OCI-LY1 (cell line): ENCODE data around the gene IVNS1ABP.

Experiments used
- H2AFZ ChIP-seq: fragments of 200-600 bp; sonication (generic), shearing (Covaris generic); 2 replicates; pipeline ENCODE4 v1.6.0; 2014; ENCODE audit warnings: antibody characterized with exemption, mild to moderate bottlenecking, low read length
- H3F3A ChIP-seq: fragments of 200-600 bp; sonication (generic), shearing (Covaris generic); 2 replicates; pipeline ENCODE4 v1.6.0; 2014; ENCODE audit warnings: mild to moderate bottlenecking, antibody characterized with exemption, low read length, moderate library complexity; ENCODE audit not compliant: insufficient read depth
- H3K27ac ChIP-seq: fragments of 200-600 bp; sonication (generic); 2 replicates; pipeline ENCODE4 v1.5.1; 2014; ENCODE audit warnings: low read length, mixed run types, mild to moderate bottlenecking, low read depth; ENCODE audit not compliant: poor library complexity, severe bottlenecking
- H3K27me3 ChIP-seq: fragments of 200-600 bp; sonication (generic); 2 replicates; pipeline ENCODE4 v1.6.0; 2014; ENCODE audit warnings: antibody characterized with exemption, mild to moderate bottlenecking, low read length, moderate library complexity; ENCODE audit not compliant: insufficient read depth
- H3K36me3 ChIP-seq: fragments of 200-600 bp; sonication (generic); 2 replicates; pipeline ENCODE4 v1.6.1; 2014; ENCODE audit warnings: mild to moderate bottlenecking, antibody characterized with exemption, low read length, moderate library complexity, mixed read lengths; ENCODE audit not compliant: insufficient read depth
- H3K4me1 ChIP-seq: fragments of 200-600 bp; sonication (generic); 2 replicates; pipeline ENCODE4 v1.5.1; 2014; ENCODE audit warnings: mild to moderate bottlenecking, low read length, moderate library complexity; ENCODE audit not compliant: insufficient read depth, severe bottlenecking
- H3K4me2 ChIP-seq: fragments of 200-600 bp; sonication (generic), shearing (Covaris generic); 2 replicates; pipeline ENCODE4 v1.6.1; 2014; ENCODE audit warnings: low read length
- H3K4me3 ChIP-seq: fragments of 200-600 bp; sonication (generic); 2 replicates; pipeline ENCODE4 v1.5.1; 2014; ENCODE audit warnings: low read length, low read depth, mild to moderate bottlenecking, mixed read lengths; ENCODE audit not compliant: poor library complexity, severe bottlenecking
- H3K79me2 ChIP-seq: fragments of 200-600 bp; shearing (Covaris generic); 2 replicates; pipeline ENCODE4 v1.6.1; 2016; ENCODE audit warnings: mixed run types, low read length, mixed read lengths; ENCODE audit not compliant: insufficient read depth
- H3K9ac ChIP-seq: fragments of 200-600 bp; sonication (generic), shearing (Covaris generic); 2 replicates; pipeline ENCODE4 v1.6.1; 2014; ENCODE audit warnings: mild to moderate bottlenecking, low read length, mixed read lengths
- H3K9me2 ChIP-seq: fragments of 200-600 bp; sonication (generic), shearing (Covaris generic); 2 replicates; pipeline ENCODE4 v1.6.1; 2014; ENCODE audit warnings: low read depth, mild to moderate bottlenecking, low read length, mixed read lengths
- H3K9me3 ChIP-seq: fragments of 200-600 bp; shearing (Covaris generic); 2 replicates; pipeline ENCODE4 v1.6.1; 2014; ENCODE audit warnings: low read length, mixed read lengths
- H4K20me1 ChIP-seq: fragments of 200-600 bp; sonication (generic), shearing (Covaris generic); 2 replicates; pipeline ENCODE4 v1.6.0; 2016; ENCODE audit warnings: mild to moderate bottlenecking, low read length; ENCODE audit not compliant: insufficient read depth
- EZH2 ChIP-seq: fragments of 200-600 bp; sonication (generic), shearing (Covaris generic); IDR thresholded peaks from 2 replicates; pipeline ENCODE4 v1.8.0; 2017; ENCODE audit warnings: borderline replicate concordance, mixed run types, mild to moderate bottlenecking, antibody characterized with exemption, low read length, moderate library complexity, mixed read lengths
- TF ChIP-seq, protein P1 (sequence below): fragments of 200-600 bp; sonication (generic), shearing (Covaris generic); IDR thresholded peaks from 2 replicates; pipeline ENCODE4 v1.5.1; 2017; ENCODE audit warnings: mild to moderate bottlenecking, antibody characterized with exemption, low read length, moderate library complexity, mixed read lengths

Gene IVNS1ABP

DNA sequence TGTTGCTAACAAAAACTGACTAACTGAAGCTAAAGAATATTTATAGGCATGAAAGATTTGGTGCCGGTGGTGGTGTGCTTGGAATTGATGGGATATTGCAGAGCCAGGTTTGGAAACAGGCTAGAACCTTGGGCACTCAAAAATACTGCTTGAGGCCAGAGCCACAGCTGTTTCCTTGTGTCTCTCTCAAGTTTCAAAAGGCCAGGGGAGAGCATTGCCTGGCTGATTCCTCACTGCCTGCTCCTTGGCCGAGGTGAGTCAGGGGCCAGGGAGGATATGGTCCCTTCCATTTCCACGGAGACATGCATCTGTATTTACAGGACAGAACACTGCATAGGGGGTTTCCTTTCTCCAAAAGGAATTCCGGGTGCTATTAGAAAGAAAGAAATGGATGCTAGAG lies 36.1 kb upstream of the IVNS1ABP start:
- H3K4me2 ChIP-seq: no peak overlapping the region
- no peak overlapping the region for H3K27ac ChIP-seq
- no peaks in the 10 kb centered on the region for H3K4me1 ChIP-seq
- TF ChIP-seq, protein P1, sequence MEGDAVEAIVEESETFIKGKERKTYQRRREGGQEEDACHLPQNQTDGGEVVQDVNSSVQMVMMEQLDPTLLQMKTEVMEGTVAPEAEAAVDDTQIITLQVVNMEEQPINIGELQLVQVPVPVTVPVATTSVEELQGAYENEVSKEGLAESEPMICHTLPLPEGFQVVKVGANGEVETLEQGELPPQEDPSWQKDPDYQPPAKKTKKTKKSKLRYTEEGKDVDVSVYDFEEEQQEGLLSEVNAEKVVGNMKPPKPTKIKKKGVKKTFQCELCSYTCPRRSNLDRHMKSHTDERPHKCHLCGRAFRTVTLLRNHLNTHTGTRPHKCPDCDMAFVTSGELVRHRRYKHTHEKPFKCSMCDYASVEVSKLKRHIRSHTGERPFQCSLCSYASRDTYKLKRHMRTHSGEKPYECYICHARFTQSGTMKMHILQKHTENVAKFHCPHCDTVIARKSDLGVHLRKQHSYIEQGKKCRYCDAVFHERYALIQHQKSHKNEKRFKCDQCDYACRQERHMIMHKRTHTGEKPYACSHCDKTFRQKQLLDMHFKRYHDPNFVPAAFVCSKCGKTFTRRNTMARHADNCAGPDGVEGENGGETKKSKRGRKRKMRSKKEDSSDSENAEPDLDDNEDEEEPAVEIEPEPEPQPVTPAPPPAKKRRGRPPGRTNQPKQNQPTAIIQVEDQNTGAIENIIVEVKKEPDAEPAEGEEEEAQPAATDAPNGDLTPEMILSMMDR: no peak
- no peak for TF ChIP-seq EZH2
- no peaks in the 10 kb centered on the region for H3K27me3 ChIP-seq
- H3K79me2 ChIP-seq: no peaks in the 10 kb centered on the region
- H3K4me3 ChIP-seq: no peak overlapping the region
- no peak overlapping the region for H2AFZ ChIP-seq
- no peaks in the 10 kb centered on the region for H3F3A ChIP-seq
- no peaks in the 10 kb centered on the region for H3K9me2 ChIP-seq
- H3K36me3 ChIP-seq: no peaks in the 10 kb centered on the region
- H3K9me3 ChIP-seq: no peaks in the 10 kb centered on the region
- no peaks in the 10 kb centered on the region for H4K20me1 ChIP-seq
- no peak overlapping the region for H3K9ac ChIP-seq

DNA sequence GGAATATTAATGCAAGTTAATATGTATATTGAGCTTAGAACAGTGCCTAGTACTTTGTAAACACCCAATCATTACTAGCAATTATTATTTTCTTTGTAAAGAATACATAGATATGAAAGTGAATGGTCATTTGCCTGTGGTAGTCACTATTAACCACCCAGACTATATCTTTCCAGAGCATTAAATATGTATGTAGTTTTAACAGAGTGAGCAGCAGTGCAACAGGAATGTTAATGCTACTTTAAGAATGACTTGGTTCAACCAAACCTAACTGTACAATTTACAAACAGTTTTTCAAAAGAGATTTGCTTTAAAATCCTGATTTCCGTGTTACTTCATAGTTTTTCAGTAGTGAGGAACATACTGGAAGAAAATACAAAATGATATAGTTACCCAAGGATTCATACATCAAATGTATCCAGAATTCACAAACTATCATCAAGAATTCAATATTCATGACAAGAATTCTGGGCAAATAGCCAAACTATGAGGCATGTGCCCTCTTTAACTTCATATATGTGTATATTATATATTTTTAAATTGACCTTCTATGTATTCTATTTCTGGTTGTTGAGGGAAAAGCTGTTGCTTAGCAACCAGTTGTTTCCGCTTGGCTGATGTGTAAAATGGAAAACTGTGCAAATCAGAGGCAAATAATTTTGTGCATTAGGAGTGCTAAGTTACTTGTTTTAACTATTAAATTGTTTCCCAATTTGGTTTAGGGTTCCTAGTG lies 34.9 kb upstream of the IVNS1ABP start:
- Histone ChIP-seq H3K27ac (no peak overlapping the region), H3K9me3 (no peaks in the 10 kb centered on the region), H2AFZ (no peak overlapping the region), H3K4me1 (peaks cover 4% of the 10 kb centered on the region), H3K36me3 (no peaks in the 10 kb centered on the region), H3K27me3 (no peaks in the 10 kb centered on the region), H4K20me1 (no peaks in the 10 kb centered on the region), H3K4me3 (no peak overlapping the region), H3K9ac (no peak overlapping the region), H3F3A (no peaks in the 10 kb centered on the region), H3K79me2 (no peaks in the 10 kb centered on the region), H3K4me2 (no peak overlapping the region), H3K9me2 (no peaks in the 10 kb centered on the region)
- TF ChIP-seq EZH2: no peak
- TF ChIP-seq, protein P1: no peak

DNA sequence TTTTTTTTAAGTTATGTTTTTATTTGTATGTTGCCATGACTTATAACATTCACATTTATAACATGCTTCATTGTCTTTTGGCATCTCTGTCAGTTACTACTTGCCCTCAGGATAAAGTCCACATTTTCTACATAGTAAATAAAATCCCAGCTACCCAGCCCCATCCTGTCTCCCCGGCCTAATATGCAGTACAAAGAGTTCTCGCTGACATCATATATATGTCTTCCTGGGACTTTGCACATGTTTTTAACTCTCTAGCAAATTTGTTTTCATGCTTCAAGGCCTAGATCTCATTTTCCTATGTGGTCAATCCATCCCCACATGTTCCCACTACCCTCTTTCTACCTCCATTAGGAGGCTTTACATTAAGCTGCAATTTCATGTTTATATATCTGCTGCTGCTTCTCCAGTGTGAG lies 33.0 kb upstream of the IVNS1ABP start:
- no peak for TF ChIP-seq EZH2
- TF ChIP-seq, protein P1: no peak
- H3F3A ChIP-seq: no peaks in the 10 kb centered on the region
- no peak overlapping the region for H2AFZ ChIP-seq
- no peaks in the 10 kb centered on the region for H3K27me3 ChIP-seq
- H3K9me3 ChIP-seq: no peaks in the 10 kb centered on the region
- H3K27ac ChIP-seq: no peak overlapping the region
- no peaks in the 10 kb centered on the region for H3K79me2 ChIP-seq
- no peaks in the 10 kb centered on the region for H3K36me3 ChIP-seq
- no peak overlapping the region for H3K9ac ChIP-seq
- H3K4me2 ChIP-seq: no peak overlapping the region
- no peaks in the 10 kb centered on the region for H4K20me1 ChIP-seq
- H3K4me1 ChIP-seq: peaks cover 18% of the 10 kb centered on the region
- no peaks in the 10 kb centered on the region for H3K9me2 ChIP-seq
- H3K4me3 ChIP-seq: no peak overlapping the region
